Transverse colon (tissue), 3 donors: ENCODE results near the gene ANKRD33.

Experiments
- EP300 ChIP-seq: sonication (generic); formaldehyde crosslinking; IDR thresholded peaks from one replicate; pipeline ENCODE4 v1.6.1; 2017; ENCODE audit warnings: antibody characterized with exemption, low read depth
- TF ChIP-seq, protein P1 (sequence below), 5 experiments: fragments of 200-600 bp in 3 of 5; fragments of 450-650 bp in 2 of 5; sonication (generic) in 3 of 5; IDR thresholded peaks; 1 replicate in 2 of 5; 2 replicates in 3 of 5; pipeline ENCODE4 v1.5.1; 2016 to 2017; ENCODE audit warnings: antibody characterized with exemption in 5 of 5, inconsistent platforms in 3 of 5, mild to moderate bottlenecking in 2 of 5, moderate library complexity in 1 of 5

- TF ChIP-seq, protein P1, sequence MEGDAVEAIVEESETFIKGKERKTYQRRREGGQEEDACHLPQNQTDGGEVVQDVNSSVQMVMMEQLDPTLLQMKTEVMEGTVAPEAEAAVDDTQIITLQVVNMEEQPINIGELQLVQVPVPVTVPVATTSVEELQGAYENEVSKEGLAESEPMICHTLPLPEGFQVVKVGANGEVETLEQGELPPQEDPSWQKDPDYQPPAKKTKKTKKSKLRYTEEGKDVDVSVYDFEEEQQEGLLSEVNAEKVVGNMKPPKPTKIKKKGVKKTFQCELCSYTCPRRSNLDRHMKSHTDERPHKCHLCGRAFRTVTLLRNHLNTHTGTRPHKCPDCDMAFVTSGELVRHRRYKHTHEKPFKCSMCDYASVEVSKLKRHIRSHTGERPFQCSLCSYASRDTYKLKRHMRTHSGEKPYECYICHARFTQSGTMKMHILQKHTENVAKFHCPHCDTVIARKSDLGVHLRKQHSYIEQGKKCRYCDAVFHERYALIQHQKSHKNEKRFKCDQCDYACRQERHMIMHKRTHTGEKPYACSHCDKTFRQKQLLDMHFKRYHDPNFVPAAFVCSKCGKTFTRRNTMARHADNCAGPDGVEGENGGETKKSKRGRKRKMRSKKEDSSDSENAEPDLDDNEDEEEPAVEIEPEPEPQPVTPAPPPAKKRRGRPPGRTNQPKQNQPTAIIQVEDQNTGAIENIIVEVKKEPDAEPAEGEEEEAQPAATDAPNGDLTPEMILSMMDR (IDR thresholded peaks at IDR 0.05) = no peak
- TF ChIP-seq EP300 = no peak
These were observed at the start of gene ANKRD33 for GRCh38 chr12:51887476-51888315.
